ENCODE data around the gene GABARAP.

GABARAP gene

GRCh38 chr17:7249830-7250229 lies 7.6 kb upstream of the GABARAP start:
- peaks cover 47% of the 10 kb centered on the region for H4K20me1 ChIP-seq (ENCODE audit: insufficient read depth, low read length, poor library complexity, severe bottlenecking)
- peaks cover 17% of the 10 kb centered on the region; the same call in 1 of the 2 replicates for H3K36me3 ChIP-seq (ENCODE audit: insufficient read depth, low read length)
- H2AFZ ChIP-seq (ENCODE audit: low read length) = no peak overlapping the region
- no peaks in the 10 kb centered on the region for H3K9me2 ChIP-seq (replicated peaks; ENCODE audit: low read depth, low read length)
- H3K79me2 ChIP-seq (ENCODE audit: insufficient read depth, low read length) = peaks cover 80% of the 10 kb centered on the region
- H3F3A ChIP-seq (ENCODE audit: low read depth) = no peaks in the 10 kb centered on the region
- H3K9ac ChIP-seq (ENCODE audit: low read depth, low read length, poor library complexity, severe bottlenecking) = peak overlapping the region; percentile 87
- H3K4me2 ChIP-seq (ENCODE audit: low read depth, low read length, poor library complexity, severe bottlenecking) = peak overlapping the region; percentile 99
- H3K27me3 ChIP-seq (ENCODE audit: insufficient read depth, low read length, poor library complexity, severe bottlenecking) = no peaks in the 10 kb centered on the region
- peak overlapping the region; percentile 84 for H3K4me3 ChIP-seq (ENCODE audit: low read length, poor library complexity, severe bottlenecking)
- H3K4me1 ChIP-seq (ENCODE audit: insufficient read depth, low read length, poor library complexity, severe bottlenecking) = peaks cover 37% of the 10 kb centered on the region
- TF ChIP-seq CTCF (conservative IDR thresholded peaks at IDR 0.05; ENCODE audit: low read length) (no peak), EZH2phosphoT487 (IDR thresholded peaks at IDR 0.05; ENCODE audit: borderline replicate concordance) (no peak)
- H3K9me3 ChIP-seq (ENCODE audit: insufficient read depth, low read depth, low read length) = no peaks in the 10 kb centered on the region

- H3K79me2 ChIP-seq (ENCODE audit: insufficient read depth, low read length) = peaks cover 74% of the 10 kb centered on the region
- peak overlapping the region; percentile 87 for H3K9ac ChIP-seq (ENCODE audit: low read depth, low read length, poor library complexity, severe bottlenecking)
Observed at GRCh38 chr17:7249214-7249613, 7.0 kb upstream of the GABARAP start.

GRCh38 chr17:7248796-7249195 lies 6.5 kb upstream of the GABARAP start:
- Histone ChIP-seq H3K9ac (ENCODE audit: low read depth, low read length, poor library complexity, severe bottlenecking) (peak overlapping the region; percentile 87), H3K27me3 (ENCODE audit: insufficient read depth, low read length, poor library complexity, severe bottlenecking) (no peaks in the 10 kb centered on the region), H3F3A (ENCODE audit: low read depth) (no peaks in the 10 kb centered on the region), H2AFZ (ENCODE audit: low read length) (no peak overlapping the region), H3K9me2 (replicated peaks; ENCODE audit: low read depth, low read length) (no peaks in the 10 kb centered on the region), H3K36me3 (ENCODE audit: insufficient read depth, low read length) (peaks cover 22% of the 10 kb centered on the region; the same call in 1 of the 2 replicates), H3K9me3 (ENCODE audit: insufficient read depth, low read depth, low read length) (no peaks in the 10 kb centered on the region), H3K4me2 (ENCODE audit: low read depth, low read length, poor library complexity, severe bottlenecking) (peak overlapping the region; percentile 99), H3K4me3 (ENCODE audit: low read length, poor library complexity, severe bottlenecking) (peak overlapping the region; percentile 84), H3K4me1 (ENCODE audit: insufficient read depth, low read length, poor library complexity, severe bottlenecking) (peaks cover 33% of the 10 kb centered on the region), H4K20me1 (ENCODE audit: insufficient read depth, low read length, poor library complexity, severe bottlenecking) (peaks cover 47% of the 10 kb centered on the region), H3K79me2 (ENCODE audit: insufficient read depth, low read length) (peaks cover 70% of the 10 kb centered on the region)
- TF ChIP-seq EZH2phosphoT487 (IDR thresholded peaks at IDR 0.05; ENCODE audit: borderline replicate concordance) (no peak), CTCF (conservative IDR thresholded peaks at IDR 0.05; ENCODE audit: low read length) (no peak)

More at GRCh38 chr17:7249214-7249613, 7.0 kb upstream of the GABARAP start:
- Histone ChIP-seq H3K36me3 (ENCODE audit: insufficient read depth, low read length) (peaks cover 18% of the 10 kb centered on the region; the same call in 1 of the 2 replicates), H3K4me3 (ENCODE audit: low read length, poor library complexity, severe bottlenecking) (peak overlapping the region; percentile 84), H2AFZ (ENCODE audit: low read length) (no peak overlapping the region), H3K4me1 (ENCODE audit: insufficient read depth, low read length, poor library complexity, severe bottlenecking) (peaks cover 36% of the 10 kb centered on the region), H3K27me3 (ENCODE audit: insufficient read depth, low read length, poor library complexity, severe bottlenecking) (no peaks in the 10 kb centered on the region), H3K9me3 (ENCODE audit: insufficient read depth, low read depth, low read length) (no peaks in the 10 kb centered on the region), H3K9me2 (replicated peaks; ENCODE audit: low read depth, low read length) (no peaks in the 10 kb centered on the region), H4K20me1 (ENCODE audit: insufficient read depth, low read length, poor library complexity, severe bottlenecking) (peaks cover 47% of the 10 kb centered on the region), H3K4me2 (ENCODE audit: low read depth, low read length, poor library complexity, severe bottlenecking) (peak overlapping the region; percentile 99), H3F3A (ENCODE audit: low read depth) (no peaks in the 10 kb centered on the region)
- TF ChIP-seq EZH2phosphoT487 (IDR thresholded peaks at IDR 0.05; ENCODE audit: borderline replicate concordance) = no peak
- no peak for TF ChIP-seq CTCF (conservative IDR thresholded peaks at IDR 0.05; ENCODE audit: low read length)
